Measurements from ENCODE around the gene TGFBR2.

TGFBR2 gene

GRCh38 chr3:30641416-30642251 lies 35.2 kb downstream of the TGFBR2 start:
- intact Hi-C loops (cut with DNase I; ENCODE audit: low total_unique reads) = no loop called here
- H3K36me3 ChIP-seq = peaks cover 8 to 19% (median 17%) of the 10 kb centered on the region in 3 donors

GRCh38 chr3:30642849-30643361 lies 36.5 kb downstream of the TGFBR2 start:
- Histone ChIP-seq H3K9me3 (no peaks in the 10 kb centered on the region), H3K36me3 (peaks cover 20 to 32% (median 30%) of the 10 kb centered on the region in 3 donors), H3K27me3 (no peaks in the 10 kb centered on the region), H3K4me1 (peaks cover 0 to 75% (median 44%) of the 10 kb centered on the region in 4 donors), H3K27ac (peak overlapping the region; percentile 61 to 69), H3K4me3 (no peak overlapping the region)
- intact Hi-C loops (cut with DNase I; ENCODE audit: low total_unique reads) = no loop called here
- no peak for TF ChIP-seq CTCF (IDR thresholded peaks at IDR 0.05)
- DNase-seq = no peak

More at GRCh38 chr3:30641416-30642251, 35.2 kb downstream of the TGFBR2 start:
- no peak for TF ChIP-seq CTCF (IDR thresholded peaks at IDR 0.05)
- Histone ChIP-seq H3K27me3 (no peaks in the 10 kb centered on the region), H3K9me3 (no peaks in the 10 kb centered on the region), H3K4me1 (peaks cover 0 to 84% (median 44%) of the 10 kb centered on the region in 4 donors), H3K4me3 (no peak overlapping the region), H3K27ac (peak overlapping the region; percentile 61 to 69)
- no peak for DNase-seq

- Histone ChIP-seq H3K36me3 (peaks cover 30 to 42% (median 40%) of the 10 kb centered on the region in 3 donors), H3K4me3 (no peak overlapping the region), H3K27ac (peak overlapping the region; percentile 61 to 69), H3K4me1 (peaks cover 0 to 78% (median 40%) of the 10 kb centered on the region in 4 donors), H3K27me3 (no peaks in the 10 kb centered on the region), H3K9me3 (no peaks in the 10 kb centered on the region)
- no peak for DNase-seq
- TF ChIP-seq CTCF (IDR thresholded peaks at IDR 0.05) = no peak
- intact Hi-C loops (cut with DNase I; ENCODE audit: low total_unique reads) = no loop called here
These were observed 37.5 kb downstream of the TGFBR2 start for GRCh38 chr3:30643763-30644462.

- intact Hi-C loops (cut with DNase I; ENCODE audit: low total_unique reads) = no loop called here
- Histone ChIP-seq H3K4me3 (no peak overlapping the region), H3K9me3 (no peaks in the 10 kb centered on the region), H3K27ac (peak overlapping the region; percentile 25 to 61), H3K27me3 (no peaks in the 10 kb centered on the region), H3K4me1 (peaks cover 0 to 78% (median 41%) of the 10 kb centered on the region in 4 donors), H3K36me3 (peaks cover 37 to 47% (median 47%) of the 10 kb centered on the region in 3 donors)
- no peak for TF ChIP-seq CTCF (IDR thresholded peaks at IDR 0.05)
- DNase-seq = peak in 1 of 2 donors; percentile 85
These were observed 38.2 kb downstream of the TGFBR2 start for GRCh38 chr3:30644615-30645014.

- intact Hi-C loops (cut with DNase I; ENCODE audit: low total_unique reads) = no loop called here
- DNase-seq = no peak
- Histone ChIP-seq H3K36me3 (peaks cover 41 to 52% (median 51%) of the 10 kb centered on the region in 3 donors), H3K4me1 (peaks cover 0 to 77% (median 41%) of the 10 kb centered on the region in 4 donors), H3K27me3 (no peaks in the 10 kb centered on the region), H3K9me3 (no peaks in the 10 kb centered on the region), H3K27ac (peak overlapping the region in 1 of 2 donors; percentile 25), H3K4me3 (no peak overlapping the region)
- no peak for TF ChIP-seq CTCF (IDR thresholded peaks at IDR 0.05)
These were observed 38.7 kb downstream of the TGFBR2 start for GRCh38 chr3:30645077-30645476.
